ENCODE measurements around the gene TNNT2. TPM values are rescaled to one million over a fixed set of nuclear protein-coding genes. Genes with fewer than 3 reads are reported as not detected.

TNNT2 gene
- total and polyA plus RNA-seq, 5 experiments from 2014 or later = not detected

GRCh38 chr1:201319631-201320030 lies 57.8 kb downstream of the TNNT2 start:
- no peaks in the 10 kb centered on the region for H3K36me3 Mint-ChIP-seq
- H3K4me3 Mint-ChIP-seq = no peak overlapping the region
- ATAC-seq (no peak), DNase-seq (no peak)
- no peaks in the 10 kb centered on the region for H3K4me1 Mint-ChIP-seq
- H3K27me3 Mint-ChIP-seq = peaks cover 0 to 5% (median 4%) of the 10 kb centered on the region in 5 donors
- POLR2A ChIA-PET = no interaction called here
- H3K9me3 Mint-ChIP-seq = no peaks in the 10 kb centered on the region
- H3K27ac Mint-ChIP-seq = no peak overlapping the region

DNA sequence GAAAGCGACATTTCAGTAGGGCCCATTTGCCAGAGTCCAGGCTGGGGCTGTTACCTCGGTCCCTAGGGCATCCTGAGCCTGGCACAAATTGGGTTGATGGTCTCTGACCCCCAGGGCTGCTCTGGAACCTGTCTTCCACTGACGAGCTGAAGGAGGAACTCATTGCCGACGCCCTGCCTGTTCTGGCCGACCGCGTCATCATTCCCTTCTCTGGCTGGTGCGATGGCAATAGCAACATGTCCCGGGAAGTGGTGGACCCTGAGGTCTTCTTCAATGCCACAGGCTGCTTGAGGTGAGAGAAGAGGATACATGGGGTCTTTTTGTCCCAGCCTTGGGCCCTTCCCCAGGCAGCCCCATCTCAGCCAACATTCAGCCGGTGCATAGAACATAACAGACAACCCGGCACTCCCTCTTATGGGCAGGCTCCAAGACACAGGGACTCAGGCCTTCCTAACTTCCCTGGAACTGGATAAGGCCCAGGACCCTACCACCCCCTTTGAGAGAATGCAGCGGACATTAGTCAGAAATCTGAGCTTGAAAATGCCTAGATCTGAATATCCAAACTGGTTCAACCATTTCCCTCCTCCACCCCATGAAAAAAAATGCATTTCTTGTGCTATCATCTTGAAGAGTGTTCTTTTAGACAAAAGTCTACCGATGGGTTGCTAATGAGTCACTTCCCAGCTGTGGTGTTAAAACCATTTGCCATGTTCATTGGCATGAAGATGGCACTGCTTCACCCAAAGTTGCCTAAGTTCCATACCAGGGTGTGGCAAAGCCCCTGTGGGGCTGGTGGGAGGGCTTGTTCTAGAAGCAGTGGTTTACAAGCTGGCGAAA lies 58.8 kb downstream of the TNNT2 start:
- no peaks in the 10 kb centered on the region for H3K4me1 Mint-ChIP-seq
- ATAC-seq (no peak), DNase-seq (no peak)
- H3K4me3 Mint-ChIP-seq = no peak overlapping the region
- no peak overlapping the region for H3K27ac Mint-ChIP-seq
- no peaks in the 10 kb centered on the region for H3K36me3 Mint-ChIP-seq
- POLR2A ChIA-PET = no interaction called here
- H3K27me3 Mint-ChIP-seq = peaks cover 0 to 5% (median 4%) of the 10 kb centered on the region in 5 donors
- no peaks in the 10 kb centered on the region for H3K9me3 Mint-ChIP-seq

- H3K9me3 Mint-ChIP-seq = no peaks in the 10 kb centered on the region
- peaks cover 0 to 6% (median 5%) of the 10 kb centered on the region in 5 donors for H3K27me3 Mint-ChIP-seq
- no peak overlapping the region for H3K27ac Mint-ChIP-seq
- DNase-seq = no peak
- ATAC-seq = no peak
- POLR2A ChIA-PET = no interaction called here
- H3K4me1 Mint-ChIP-seq = no peaks in the 10 kb centered on the region
- no peak overlapping the region for H3K4me3 Mint-ChIP-seq
- no peaks in the 10 kb centered on the region for H3K36me3 Mint-ChIP-seq
Measured at GRCh38 chr1:201317551-201317950, 59.9 kb downstream of the TNNT2 start.

- H3K4me1 Mint-ChIP-seq = no peaks in the 10 kb centered on the region
- H3K27me3 Mint-ChIP-seq = peaks cover 0 to 7% (median 5%) of the 10 kb centered on the region in 5 donors
- POLR2A ChIA-PET = no interaction called here
- no peak for DNase-seq
- no peak overlapping the region for H3K4me3 Mint-ChIP-seq
- H3K9me3 Mint-ChIP-seq = no peaks in the 10 kb centered on the region
- H3K36me3 Mint-ChIP-seq = no peaks in the 10 kb centered on the region
- H3K27ac Mint-ChIP-seq = no peak overlapping the region
- no peak for ATAC-seq
Measured at GRCh38 chr1:201316556-201316955, 60.9 kb downstream of the TNNT2 start.

DNA sequence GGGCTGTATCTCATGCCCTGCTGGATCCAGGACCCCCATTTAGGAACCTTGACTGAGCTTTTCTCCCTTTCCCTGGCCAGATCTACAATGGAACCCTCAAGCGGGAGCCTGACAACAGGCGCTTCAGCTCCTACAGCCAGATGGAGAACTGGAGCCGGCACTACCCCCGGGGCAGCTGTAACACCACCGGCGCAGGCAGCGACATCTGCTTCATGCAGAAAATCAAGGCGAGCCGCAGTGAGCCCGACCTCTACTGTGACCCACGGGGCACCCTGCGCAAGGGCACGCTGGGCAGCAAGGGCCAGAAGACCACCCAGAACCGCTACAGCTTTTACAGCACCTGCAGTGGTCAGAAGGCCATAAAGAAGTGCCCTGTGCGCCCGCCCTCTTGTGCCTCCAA lies 64.4 kb downstream of the TNNT2 start:
- DNase-seq = no peak
- POLR2A ChIA-PET = no interaction called here
- Mint-ChIP-seq H3K27ac (no peak overlapping the region), H3K4me1 (peaks cover 0 to 7% (median 2%) of the 10 kb centered on the region in 4 donors), H3K36me3 (no peaks in the 10 kb centered on the region), H3K27me3 (peaks cover 10 to 27% (median 18%) of the 10 kb centered on the region in 5 donors), H3K9me3 (no peaks in the 10 kb centered on the region), H3K4me3 (no peak overlapping the region)
- no peak for ATAC-seq

DNA sequence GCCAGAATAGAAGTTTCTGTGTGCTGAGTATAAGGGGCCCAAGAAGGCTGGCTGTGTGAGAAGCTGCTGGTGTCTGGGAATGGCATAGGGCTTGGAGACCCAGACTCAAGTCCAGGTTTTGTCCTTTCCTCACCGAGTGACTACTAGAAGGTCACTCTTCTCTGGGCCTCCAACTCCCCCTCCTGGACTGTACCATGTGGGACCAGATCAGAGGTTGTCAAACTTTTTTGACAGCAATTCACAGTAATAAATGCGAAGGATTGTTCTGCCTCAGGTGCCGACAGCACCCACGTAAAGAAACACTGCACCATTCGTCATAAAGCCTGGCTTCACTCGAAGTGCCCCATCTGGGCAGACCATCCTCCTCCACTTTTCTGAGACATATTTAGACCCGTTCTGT lies 65.2 kb downstream of the TNNT2 start:
- H3K36me3 Mint-ChIP-seq = no peaks in the 10 kb centered on the region
- H3K9me3 Mint-ChIP-seq = no peaks in the 10 kb centered on the region

GRCh38 chr1:201311356-201312011 lies 66.0 kb downstream of the TNNT2 start:
- DNase-seq (no peak), ATAC-seq (no peak)
- Mint-ChIP-seq H3K36me3 (no peaks in the 10 kb centered on the region), H3K27me3 (peaks cover 11 to 30% (median 20%) of the 10 kb centered on the region in 5 donors), H3K9me3 (no peaks in the 10 kb centered on the region), H3K4me1 (peaks cover 0 to 7% (median 2%) of the 10 kb centered on the region in 4 donors), H3K27ac (no peak overlapping the region), H3K4me3 (no peak overlapping the region)
- POLR2A ChIA-PET = no interaction called here

More for the DNA sequence above, 65.2 kb downstream of the TNNT2 start:
- peaks cover 11 to 30% (median 20%) of the 10 kb centered on the region in 5 donors for H3K27me3 Mint-ChIP-seq
- ATAC-seq = no peak
- H3K4me1 Mint-ChIP-seq = peaks cover 0 to 7% (median 2%) of the 10 kb centered on the region in 4 donors
- H3K27ac Mint-ChIP-seq = no peak overlapping the region
- H3K4me3 Mint-ChIP-seq = no peak overlapping the region
- no peak for DNase-seq
- POLR2A ChIA-PET = no interaction called here

GRCh38 chr1:201310986-201311355 lies 66.5 kb downstream of the TNNT2 start:
- DNase-seq (no peak), ATAC-seq (no peak)
- Mint-ChIP-seq H3K9me3 (no peaks in the 10 kb centered on the region), H3K4me1 (peaks cover 0 to 7% (median 2%) of the 10 kb centered on the region in 4 donors), H3K27ac (no peak overlapping the region), H3K4me3 (no peak overlapping the region), H3K27me3 (peaks cover 11 to 30% (median 19%) of the 10 kb centered on the region in 5 donors), H3K36me3 (no peaks in the 10 kb centered on the region)
- POLR2A ChIA-PET = no interaction called here

- Mint-ChIP-seq H3K4me1 (peaks cover 0 to 7% (median 2%) of the 10 kb centered on the region in 4 donors), H3K27ac (no peak overlapping the region), H3K27me3 (peaks cover 7 to 30% (median 19%) of the 10 kb centered on the region in 5 donors), H3K4me3 (no peak overlapping the region), H3K9me3 (no peaks in the 10 kb centered on the region), H3K36me3 (no peaks in the 10 kb centered on the region)
- ATAC-seq = no peak
- POLR2A ChIA-PET = no interaction called here
- DNase-seq = no peak
Measured at GRCh38 chr1:201310251-201310985, 67.1 kb downstream of the TNNT2 start.

GRCh38 chr1:201309416-201309815 lies 68.1 kb downstream of the TNNT2 start:
- Mint-ChIP-seq H3K27ac (no peak overlapping the region), H3K9me3 (no peaks in the 10 kb centered on the region), H3K36me3 (no peaks in the 10 kb centered on the region), H3K4me3 (no peak overlapping the region), H3K27me3 (peaks cover 7 to 30% (median 18%) of the 10 kb centered on the region in 5 donors), H3K4me1 (peaks cover 0 to 7% (median 2%) of the 10 kb centered on the region in 4 donors)
- ATAC-seq = peak in 1 of 2 donors; percentile 46
- no peak for DNase-seq
- POLR2A ChIA-PET = no interaction called here
